SK-N-SH (cell line): ENCODE results near the gene FGF4. TPM values are rescaled to one million over a fixed set of nuclear protein-coding genes. Genes with fewer than 3 reads are reported as not detected.

Source experiments
- CTCF ChIA-PET: fragments of 300-600, 350-600 bp; formaldehyde crosslinking; extraction: SDS; loops from one replicate; lab custom pipeline; 2021; lab: Yijun Ruan, JAX
- POLR2A ChIA-PET: fragments of 350-600 bp; sonication (Branson Sonifier 250); formaldehyde crosslinking; extraction: SDS; loops from one replicate; lab custom pipeline; 2020; ENCODE audit warnings: antibody characterized with exemption, inconsistent platforms; lab: Yijun Ruan, JAX
- DNase-seq: peaks from one replicate; pipeline ENCODE4 v3.0.0; 2012
- H2AFZ ChIP-seq: fragments of 200-600 bp; sonication (generic); 2 replicates; pipeline ENCODE4 v1.8.1; 2016; ENCODE audit warnings: antibody characterized with exemption, mild to moderate bottlenecking, low read depth
- H3F3A ChIP-seq: fragments of 200-600 bp; sonication (generic); replicated peaks from 2 replicates; pipeline ENCODE3; 2016; ENCODE audit warnings: antibody characterized with exemption, mild to moderate bottlenecking; ENCODE audit not compliant: insufficient read depth
- H3K27ac ChIP-seq, 2 experiments: fragments of 200-500 bp in 1 of 2; fragments of 200-600 bp in 1 of 2; sonication (Bioruptor generic) in 1 of 2; sonication (generic), shearing (Covaris generic) in 1 of 2; 2 replicates each; pipeline versions ENCODE4 v1.5.1 to v1.6.1; 2014 to 2016; ENCODE audit warnings: low read depth in 2 of 2, inconsistent platforms in 1 of 2, low read length in 1 of 2, mild to moderate bottlenecking in 1 of 2, mixed read lengths in 1 of 2
- H3K27me3 ChIP-seq: fragments of 200-600 bp; sonication (generic), shearing (Covaris generic); 2 replicates; pipeline ENCODE4 v1.6.1; 2016; ENCODE audit warnings: mixed run types; ENCODE audit not compliant: insufficient read depth
- H3K36me3 ChIP-seq, 2 experiments: fragments of 200-500 bp in 1 of 2; fragments of 200-600 bp in 1 of 2; sonication (Bioruptor generic) in 1 of 2; sonication (generic) in 1 of 2; replicated peaks in 1 of 2; 2 replicates each; pipeline versions ENCODE3 to v1.5.1; 2014 to 2016; ENCODE audit warnings: low read length in 1 of 2, mild to moderate bottlenecking in 1 of 2; ENCODE audit not compliant: insufficient read depth in 2 of 2, control insufficient read depth in 1 of 2
- H3K4me1 ChIP-seq, 2 experiments: fragments of 200-500 bp in 1 of 2; fragments of 200-600 bp in 1 of 2; sonication (Bioruptor generic) in 1 of 2; sonication (generic), shearing (Covaris generic) in 1 of 2; 2 replicates each; pipeline versions ENCODE4 v1.5.1 to v1.6.1; 2014 to 2016; ENCODE audit warnings: low read depth in 1 of 2, low read length in 1 of 2, mixed run types in 1 of 2; ENCODE audit not compliant: insufficient read depth in 2 of 2, control insufficient read depth in 1 of 2
- H3K4me2 ChIP-seq: fragments of 200-600 bp; sonication (generic), shearing (Covaris generic); 2 replicates; pipeline ENCODE4 v1.6.1; 2017; ENCODE audit warnings: mixed run types
- H3K4me3 ChIP-seq, 2 experiments: fragments of 200-500 bp in 1 of 2; fragments of 200-600 bp in 1 of 2; sonication (Bioruptor generic) in 1 of 2; sonication (generic), shearing (Covaris generic) in 1 of 2; 2 replicates each; pipeline versions ENCODE4 v1.5.1 to v1.8.1; 2014 to 2016; ENCODE audit warnings: low read depth in 2 of 2, inconsistent platforms in 1 of 2, low read length in 1 of 2, mild to moderate bottlenecking in 1 of 2, mixed read lengths in 1 of 2, moderate library complexity in 1 of 2
- H3K79me2 ChIP-seq: fragments of 200-600 bp; sonication (generic); 2 replicates; pipeline ENCODE4 v1.8.1; 2017; ENCODE audit warnings: mild to moderate bottlenecking; ENCODE audit not compliant: insufficient read depth
- H3K9ac ChIP-seq: fragments of 200-600 bp; sonication (generic); 2 replicates; pipeline ENCODE4 v1.6.1; 2017; ENCODE audit warnings: mixed run types
- H3K9me2 ChIP-seq: fragments of 200-600 bp; sonication (generic); 2 replicates; pipeline ENCODE4 v1.6.1; 2017; ENCODE audit warnings: mixed run types
- H3K9me3 ChIP-seq: fragments of 200-600 bp; sonication (generic); 2 replicates; pipeline ENCODE4 v1.6.1; 2017; ENCODE audit warnings: mixed run types, mild to moderate bottlenecking, moderate library complexity
- H4K20me1 ChIP-seq: fragments of 200-600 bp; sonication (generic); 2 replicates; pipeline ENCODE4 v1.6.1; 2017; ENCODE audit warnings: mild to moderate bottlenecking, mixed run types; ENCODE audit not compliant: insufficient read depth
- CHD2 ChIP-seq: fragments of 150-350 bp; IDR thresholded peaks from 2 replicates; pipeline ENCODE4 v1.6.1; 2018; ENCODE audit warnings: low read length; ENCODE audit not compliant: partially characterized antibody
- EP300 ChIP-seq, 2 experiments: IDR thresholded peaks; 2 replicates each; pipeline versions ENCODE4 v1.4.0 to v1.6.1; 2012; ENCODE audit warnings: borderline replicate concordance in 1 of 2, low read depth in 1 of 2, low read length in 1 of 2
- EZH2phosphoT487 ChIP-seq: fragments of 200-600 bp; sonication (generic); IDR thresholded peaks from 2 replicates; pipeline ENCODE4 v1.6.1; 2017; ENCODE audit warnings: low read depth, mixed run types, mild to moderate bottlenecking, antibody characterized with exemption, moderate library complexity, borderline replicate concordance
- FOSL2 ChIP-seq: IDR thresholded peaks from 2 replicates; pipeline ENCODE4 v1.4.0; 2012; ENCODE audit warnings: low read depth, mild to moderate bottlenecking, moderate library complexity, borderline replicate concordance
- FOXJ3 ChIP-seq: sonication (generic); formaldehyde crosslinking; IDR thresholded peaks from 2 replicates; pipeline ENCODE4 v1.5.1; 2020; ENCODE audit warnings: mild to moderate bottlenecking, missing genetic modification reagents
- FOXM1 ChIP-seq: IDR thresholded peaks from 2 replicates; pipeline ENCODE4 v1.4.0; 2012; ENCODE audit warnings: low read depth, mild to moderate bottlenecking
- GATA2 ChIP-seq: sonication (generic); formaldehyde crosslinking; IDR thresholded peaks from 2 replicates; pipeline ENCODE4 v1.5.0; 2020; ENCODE audit warnings: mild to moderate bottlenecking, missing genetic modification reagents
- MEF2A ChIP-seq: IDR thresholded peaks from 2 replicates; pipeline ENCODE4 v1.4.0; 2012; ENCODE audit warnings: low read depth, borderline replicate concordance
- NFIC ChIP-seq: IDR thresholded peaks from 2 replicates; pipeline ENCODE4 v1.4.0; 2012; ENCODE audit warnings: borderline replicate concordance
- NRF1 ChIP-seq: IDR thresholded peaks from 2 replicates; pipeline ENCODE4 v1.6.1; 2012; ENCODE audit warnings: low read depth, mild to moderate bottlenecking, low read length
- POLR2AphosphoS5 ChIP-seq: IDR thresholded peaks from 2 replicates; pipeline ENCODE4 v1.6.1; 2012; ENCODE audit warnings: low read depth, low read length
- RAD21 ChIP-seq: IDR thresholded peaks from 2 replicates; pipeline ENCODE4 v1.6.1; 2012; ENCODE audit warnings: mild to moderate bottlenecking, low read length
- RCOR1 ChIP-seq: fragments of 150-350 bp; IDR thresholded peaks from 2 replicates; pipeline ENCODE4 v1.6.1; 2017; ENCODE audit warnings: antibody characterized with exemption, low read length
- RFX5 ChIP-seq: IDR thresholded peaks from 2 replicates; pipeline ENCODE4 v1.6.1; 2012; ENCODE audit warnings: mild to moderate bottlenecking, improper control_type of control experiment, low read length
- RXRA ChIP-seq: IDR thresholded peaks from 2 replicates; pipeline ENCODE4 v1.4.0; 2012; ENCODE audit warnings: low read depth, mild to moderate bottlenecking, borderline replicate concordance
- SMC3 ChIP-seq: IDR thresholded peaks from 2 replicates; pipeline ENCODE4 v1.6.1; 2012; ENCODE audit warnings: low read depth, low read length, improper control_type of control experiment
- TAF1 ChIP-seq: IDR thresholded peaks from 2 replicates; pipeline ENCODE4 v1.6.1; 2012; ENCODE audit warnings: low read depth, mild to moderate bottlenecking, low read length, moderate library complexity, borderline replicate concordance
- TEAD4 ChIP-seq: IDR thresholded peaks from 2 replicates; pipeline ENCODE4 v1.4.0; 2012; ENCODE audit warnings: mild to moderate bottlenecking, borderline replicate concordance; ENCODE audit not compliant: insufficient read depth
- WGBS: methylation state at CpG from one replicate; pipeline ENCODE4 v1.1.6; 2017; ENCODE audit warnings: low lambda C conversion rate; 5-methylcytosine and 5-hydroxymethylcytosine counted together
- polyA plus RNA-seq, 3 experiments: library from polyadenylated mRNA; depleted of rRNA; stranded (reverse); fragments of >200 nt; gene quantifications; 2 replicates each; pipeline ENCODE4 v1.2.3, GENCODE V29; 2012
- TF ChIP-seq, protein P1 (sequence below): IDR thresholded peaks from 2 replicates; pipeline ENCODE4; 2012
- TF ChIP-seq, protein P2 (sequence below): fragments of 150-350 bp; IDR thresholded peaks from 2 replicates; pipeline ENCODE4 v1.6.1; 2017; ENCODE audit warnings: antibody characterized with exemption, low read length, low read depth, borderline replicate concordance
- TF ChIP-seq, protein P3 (sequence below): IDR thresholded peaks from 2 replicates; pipeline ENCODE4 v1.6.1; 2012; ENCODE audit warnings: mild to moderate bottlenecking, low read depth, low read length, moderate library complexity
- TF ChIP-seq, protein P4 (sequence below): IDR thresholded peaks from 2 replicates; pipeline ENCODE4 v1.4.0; 2012; ENCODE audit warnings: low read depth

FGF4 gene
- polyA plus RNA-seq, 1 of the 3 experiments (the other 2 are of a cell fraction) = not detected

DNA sequence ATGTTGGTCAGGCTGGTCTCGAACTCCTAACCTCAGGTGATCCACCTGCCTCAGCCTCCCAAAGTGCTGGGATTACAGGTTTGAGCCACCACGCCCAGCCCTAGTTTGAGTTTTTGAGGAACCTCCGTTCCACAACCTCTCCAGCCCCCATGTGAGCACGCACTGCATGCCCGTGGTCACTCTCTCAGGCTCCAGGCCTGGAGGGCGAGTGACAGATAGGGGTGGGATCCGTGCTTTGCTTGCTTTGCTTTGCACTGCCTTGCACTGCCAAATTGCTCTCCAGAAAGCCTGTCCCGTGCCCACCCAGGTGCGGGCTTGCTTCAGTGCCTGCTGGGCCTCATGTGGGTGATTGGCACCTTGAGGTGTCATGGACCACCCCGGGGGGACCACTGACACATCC, 29.9 kb downstream of the FGF4 start (continued):
- TF ChIP-seq RFX5 (no peak), FOXM1 (no peak), FOSL2 (no peak), POLR2AphosphoS5 (no peak)
- TF ChIP-seq, protein P1, sequence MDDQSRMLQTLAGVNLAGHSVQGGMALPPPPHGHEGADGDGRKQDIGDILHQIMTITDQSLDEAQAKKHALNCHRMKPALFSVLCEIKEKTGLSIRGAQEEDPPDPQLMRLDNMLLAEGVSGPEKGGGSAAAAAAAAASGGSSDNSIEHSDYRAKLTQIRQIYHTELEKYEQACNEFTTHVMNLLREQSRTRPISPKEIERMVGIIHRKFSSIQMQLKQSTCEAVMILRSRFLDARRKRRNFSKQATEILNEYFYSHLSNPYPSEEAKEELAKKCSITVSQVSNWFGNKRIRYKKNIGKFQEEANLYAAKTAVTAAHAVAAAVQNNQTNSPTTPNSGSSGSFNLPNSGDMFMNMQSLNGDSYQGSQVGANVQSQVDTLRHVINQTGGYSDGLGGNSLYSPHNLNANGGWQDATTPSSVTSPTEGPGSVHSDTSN = no peak
- TF ChIP-seq, protein P2, sequence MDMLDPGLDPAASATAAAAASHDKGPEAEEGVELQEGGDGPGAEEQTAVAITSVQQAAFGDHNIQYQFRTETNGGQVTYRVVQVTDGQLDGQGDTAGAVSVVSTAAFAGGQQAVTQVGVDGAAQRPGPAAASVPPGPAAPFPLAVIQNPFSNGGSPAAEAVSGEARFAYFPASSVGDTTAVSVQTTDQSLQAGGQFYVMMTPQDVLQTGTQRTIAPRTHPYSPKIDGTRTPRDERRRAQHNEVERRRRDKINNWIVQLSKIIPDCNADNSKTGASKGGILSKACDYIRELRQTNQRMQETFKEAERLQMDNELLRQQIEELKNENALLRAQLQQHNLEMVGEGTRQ = no peak
- TF ChIP-seq, all 33 proteins: peak for 0

DNA sequence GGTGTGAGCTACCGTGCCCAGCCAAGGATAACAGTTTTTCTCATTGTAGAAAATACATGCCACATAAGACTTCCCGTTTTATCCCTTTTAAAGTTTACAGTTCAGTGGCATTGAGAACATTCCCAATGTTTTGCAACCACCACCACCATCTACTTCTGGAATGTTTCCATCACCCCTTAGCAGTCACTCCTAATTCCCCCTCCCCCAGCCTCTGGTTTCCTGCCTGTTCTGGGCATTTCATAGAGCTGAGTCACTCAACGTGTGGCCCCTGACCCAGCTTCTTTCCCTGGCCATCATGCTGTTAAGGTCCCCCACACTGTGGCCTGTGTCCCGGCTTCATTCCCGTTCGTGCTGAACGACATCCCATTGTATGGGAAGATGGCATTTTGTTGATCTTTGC, 30.7 kb downstream of the FGF4 start:
- H3K4me3 ChIP-seq = no peak overlapping the region
- H3K9me2 ChIP-seq = no peaks in the 10 kb centered on the region
- H3K27ac ChIP-seq = no peak overlapping the region
- H3K9ac ChIP-seq = no peak overlapping the region
- no peaks in the 10 kb centered on the region; the same call in 1 of the 2 replicates for H3K27me3 ChIP-seq
- H4K20me1 ChIP-seq = no peaks in the 10 kb centered on the region
- H2AFZ ChIP-seq = no peak overlapping the region
- H3K79me2 ChIP-seq = no peaks in the 10 kb centered on the region
- H3F3A ChIP-seq = no peaks in the 10 kb centered on the region
- WGBS = 79% methylated on average over 7 of the region's 7 CpGs
- CTCF ChIA-PET = no interaction called here
- H3K4me2 ChIP-seq = no peak overlapping the region
- POLR2A ChIA-PET = no interaction called here
- no peaks in the 10 kb centered on the region for H3K36me3 ChIP-seq
- DNase-seq = no peak
- H3K9me3 ChIP-seq = no peaks in the 10 kb centered on the region
- no peaks in the 10 kb centered on the region for H3K4me1 ChIP-seq
- TF ChIP-seq EP300 (IDR thresholded peaks at IDR 0.05; ENCODE audit: borderline replicate concordance in 1 of 2, low read depth in 1 of 2, low read length in 1 of 2) = no peak
- no peak for TF ChIP-seq RXRA
- no peak for TF ChIP-seq EZH2phosphoT487
- no peak for TF ChIP-seq NRF1
- no peak for TF ChIP-seq FOXM1
- TF ChIP-seq NFIC = no peak

DNA sequence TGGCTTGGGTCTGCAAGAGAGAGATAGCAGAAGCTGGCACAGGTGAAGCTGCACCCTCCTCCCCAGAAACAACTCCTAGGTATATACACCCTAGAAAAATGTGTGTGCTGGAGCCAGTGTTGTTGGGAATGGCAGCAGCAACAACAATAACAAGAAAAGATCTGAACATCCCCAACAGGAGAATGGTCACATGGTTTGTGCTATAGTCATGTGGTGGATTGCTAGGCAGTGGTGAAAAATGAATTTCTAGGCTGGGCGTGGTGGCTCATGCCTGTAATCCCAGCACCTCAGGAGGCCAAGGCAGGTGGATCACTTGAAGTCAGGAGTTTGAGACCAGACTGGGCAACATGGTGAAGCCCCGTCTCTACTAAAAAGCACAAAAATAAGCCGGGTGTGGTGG, 40.3 kb downstream of the FGF4 start:
- H3K79me2 ChIP-seq = no peaks in the 10 kb centered on the region
- no peaks in the 10 kb centered on the region for H3F3A ChIP-seq
- ChIA-PET CTCF (no interaction called here), POLR2A (no interaction called here)
- no peaks in the 10 kb centered on the region for H3K36me3 ChIP-seq
- 46% methylated on average over 3 of the region's 3 CpGs for WGBS
- no peak overlapping the region for H3K9ac ChIP-seq
- no peak overlapping the region for H2AFZ ChIP-seq
- no peaks in the 10 kb centered on the region for H4K20me1 ChIP-seq
- TF ChIP-seq, protein P3, sequence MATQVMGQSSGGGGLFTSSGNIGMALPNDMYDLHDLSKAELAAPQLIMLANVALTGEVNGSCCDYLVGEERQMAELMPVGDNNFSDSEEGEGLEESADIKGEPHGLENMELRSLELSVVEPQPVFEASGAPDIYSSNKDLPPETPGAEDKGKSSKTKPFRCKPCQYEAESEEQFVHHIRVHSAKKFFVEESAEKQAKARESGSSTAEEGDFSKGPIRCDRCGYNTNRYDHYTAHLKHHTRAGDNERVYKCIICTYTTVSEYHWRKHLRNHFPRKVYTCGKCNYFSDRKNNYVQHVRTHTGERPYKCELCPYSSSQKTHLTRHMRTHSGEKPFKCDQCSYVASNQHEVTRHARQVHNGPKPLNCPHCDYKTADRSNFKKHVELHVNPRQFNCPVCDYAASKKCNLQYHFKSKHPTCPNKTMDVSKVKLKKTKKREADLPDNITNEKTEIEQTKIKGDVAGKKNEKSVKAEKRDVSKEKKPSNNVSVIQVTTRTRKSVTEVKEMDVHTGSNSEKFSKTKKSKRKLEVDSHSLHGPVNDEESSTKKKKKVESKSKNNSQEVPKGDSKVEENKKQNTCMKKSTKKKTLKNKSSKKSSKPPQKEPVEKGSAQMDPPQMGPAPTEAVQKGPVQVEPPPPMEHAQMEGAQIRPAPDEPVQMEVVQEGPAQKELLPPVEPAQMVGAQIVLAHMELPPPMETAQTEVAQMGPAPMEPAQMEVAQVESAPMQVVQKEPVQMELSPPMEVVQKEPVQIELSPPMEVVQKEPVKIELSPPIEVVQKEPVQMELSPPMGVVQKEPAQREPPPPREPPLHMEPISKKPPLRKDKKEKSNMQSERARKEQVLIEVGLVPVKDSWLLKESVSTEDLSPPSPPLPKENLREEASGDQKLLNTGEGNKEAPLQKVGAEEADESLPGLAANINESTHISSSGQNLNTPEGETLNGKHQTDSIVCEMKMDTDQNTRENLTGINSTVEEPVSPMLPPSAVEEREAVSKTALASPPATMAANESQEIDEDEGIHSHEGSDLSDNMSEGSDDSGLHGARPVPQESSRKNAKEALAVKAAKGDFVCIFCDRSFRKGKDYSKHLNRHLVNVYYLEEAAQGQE = no peak
- TF ChIP-seq MEF2A (no peak), EP300 (IDR thresholded peaks at IDR 0.05; ENCODE audit: borderline replicate concordance in 1 of 2, low read depth in 1 of 2, low read length in 1 of 2) (no peak), RCOR1 (no peak), SMC3 (no peak), CHD2 (no peak), RAD21 (no peak), TEAD4 (no peak), FOXJ3 (CRISPR knock-in tag) (no peak), TAF1 (no peak), RXRA (no peak), GATA2 (CRISPR knock-in tag) (no peak), FOXM1 (no peak), EZH2phosphoT487 (no peak)
- TF ChIP-seq, protein P4, sequence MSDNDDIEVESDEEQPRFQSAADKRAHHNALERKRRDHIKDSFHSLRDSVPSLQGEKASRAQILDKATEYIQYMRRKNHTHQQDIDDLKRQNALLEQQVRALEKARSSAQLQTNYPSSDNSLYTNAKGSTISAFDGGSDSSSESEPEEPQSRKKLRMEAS = no peak
- H3K27me3 ChIP-seq = no peaks in the 10 kb centered on the region; the same call in 1 of the 2 replicates
- no peak overlapping the region for H3K4me3 ChIP-seq
- no peak overlapping the region for H3K4me2 ChIP-seq
- no peaks in the 10 kb centered on the region for H3K4me1 ChIP-seq
- no peak for DNase-seq
- no peaks in the 10 kb centered on the region for H3K9me2 ChIP-seq
- H3K27ac ChIP-seq = no peak overlapping the region
- H3K9me3 ChIP-seq = no peaks in the 10 kb centered on the region
